Measurements from ENCODE around the gene PHPT1. TPM values are rescaled to one million over a fixed set of nuclear protein-coding genes. Genes with fewer than 3 reads are reported as not detected.

PHPT1 gene
- total and polyA plus RNA-seq, 2 experiments from 2014 or later: 101 to 390 TPM

GRCh38 chr9:136848393-136849037 lies 694 bp upstream of the PHPT1 start:
- WGBS (ENCODE audit: low lambda C conversion rate, missing lambda C conversion rate): 0% methylated on average over 17 of the region's 53 CpGs
- no peaks in the 10 kb centered on the region for H3K27me3 ChIP-seq
- no peaks in the 10 kb centered on the region for H3K9me2 ChIP-seq (replicated peaks; ENCODE audit: insufficient read depth)
- TF ChIP-seq CTCF (IDR thresholded peaks at IDR 0.05; ENCODE audit: poor library complexity): no peak
- no peak for TF ChIP-seq EZH2 (IDR thresholded peaks at IDR 0.05; ENCODE audit: borderline replicate concordance)
- TF ChIP-seq EZH2phosphoT487 (IDR thresholded peaks at IDR 0.05; ENCODE audit: low read depth, severe bottlenecking, unreplicated experiment): no peak
- H3K36me3 ChIP-seq (replicated peaks; ENCODE audit: insufficient read depth, low read depth): no peaks in the 10 kb centered on the region
- peaks cover 8% of the 10 kb centered on the region for H3K4me1 ChIP-seq (ENCODE audit: insufficient read depth)
- H4K20me1 ChIP-seq (ENCODE audit: insufficient read depth, poor library complexity, severe bottlenecking): peaks cover 12% of the 10 kb centered on the region
- DNase-seq (ENCODE audit: low spot score): peak; percentile 76
- no peaks in the 10 kb centered on the region for H3K9me3 ChIP-seq (ENCODE audit: low read depth)
- H3K27ac ChIP-seq: peak overlapping the region; percentile 92
- peak overlapping the region; percentile 86 for H3K4me3 ChIP-seq
- H2AFZ ChIP-seq: peak overlapping the region; percentile 55
- peak overlapping the region; percentile 86 for H3K4me2 ChIP-seq
- peaks cover 12% of the 10 kb centered on the region for H3K79me2 ChIP-seq

GRCh38 chr9:136849960-136850865 lies 1.0 kb downstream of the PHPT1 start:
- no peaks in the 10 kb centered on the region for H3K27me3 ChIP-seq
- peaks cover 8% of the 10 kb centered on the region for H3K4me1 ChIP-seq (ENCODE audit: insufficient read depth)
- TF ChIP-seq EZH2 (IDR thresholded peaks at IDR 0.05; ENCODE audit: borderline replicate concordance): no peak
- TF ChIP-seq CTCF (IDR thresholded peaks at IDR 0.05; ENCODE audit: poor library complexity): no peak
- TF ChIP-seq EZH2phosphoT487 (IDR thresholded peaks at IDR 0.05; ENCODE audit: low read depth, severe bottlenecking, unreplicated experiment): no peak
- H4K20me1 ChIP-seq (ENCODE audit: insufficient read depth, poor library complexity, severe bottlenecking): peaks cover 12% of the 10 kb centered on the region
- DNase-seq (ENCODE audit: low spot score): no peak
- H3K27ac ChIP-seq: peak overlapping the region; percentile 92
- peak overlapping the region; percentile 98 for H3K4me2 ChIP-seq
- H3K4me3 ChIP-seq: peak overlapping the region; percentile 60
- no peaks in the 10 kb centered on the region for H3K9me2 ChIP-seq (replicated peaks; ENCODE audit: insufficient read depth)
- H2AFZ ChIP-seq: no peak overlapping the region
- peaks cover 12% of the 10 kb centered on the region for H3K79me2 ChIP-seq
- no peaks in the 10 kb centered on the region for H3K9me3 ChIP-seq (ENCODE audit: low read depth)
- WGBS (ENCODE audit: low lambda C conversion rate, missing lambda C conversion rate): 74% methylated on average over 43 of the region's 43 CpGs
- no peaks in the 10 kb centered on the region for H3K36me3 ChIP-seq (replicated peaks; ENCODE audit: insufficient read depth, low read depth)

GRCh38 chr9:136850866-136851775 lies 1.9 kb downstream of the PHPT1 start:
- H3K36me3 ChIP-seq (replicated peaks; ENCODE audit: insufficient read depth, low read depth): no peaks in the 10 kb centered on the region
- H3K9me2 ChIP-seq (replicated peaks; ENCODE audit: insufficient read depth): no peaks in the 10 kb centered on the region
- H3K27ac ChIP-seq: no peak overlapping the region
- H4K20me1 ChIP-seq (ENCODE audit: insufficient read depth, poor library complexity, severe bottlenecking): peaks cover 12% of the 10 kb centered on the region
- H3K27me3 ChIP-seq: no peaks in the 10 kb centered on the region
- no peak for DNase-seq (ENCODE audit: low spot score)
- peaks cover 12% of the 10 kb centered on the region for H3K79me2 ChIP-seq
- H3K9me3 ChIP-seq (ENCODE audit: low read depth): no peaks in the 10 kb centered on the region
- H3K4me1 ChIP-seq (ENCODE audit: insufficient read depth): peaks cover 8% of the 10 kb centered on the region
- H3K4me2 ChIP-seq: peak overlapping the region; percentile 98
- no peak overlapping the region for H3K4me3 ChIP-seq
- H2AFZ ChIP-seq: no peak overlapping the region
- WGBS (ENCODE audit: low lambda C conversion rate, missing lambda C conversion rate): 95% methylated on average over 18 of the region's 23 CpGs
- TF ChIP-seq EZH2phosphoT487 (IDR thresholded peaks at IDR 0.05; ENCODE audit: low read depth, severe bottlenecking, unreplicated experiment): no peak
- no peak for TF ChIP-seq EZH2 (IDR thresholded peaks at IDR 0.05; ENCODE audit: borderline replicate concordance)
- TF ChIP-seq CTCF (IDR thresholded peaks at IDR 0.05; ENCODE audit: poor library complexity): no peak

Data from hepatocyte (in vitro differentiated cells).